GM18511 (cell line): Measurements from ENCODE around the gene PSMB10.
A peak's percentile ranks its signal among the peaks of the same experiment; 100 is the strongest.

ENCODE experiments used
- ATAC-seq: cut with Tn5 transposase; IDR thresholded peaks from one replicate; pipeline ENCODE4 v1.9.1; 2021; ENCODE audit warnings: mild to moderate bottlenecking, moderate library complexity; ENCODE audit not compliant: unreplicated experiment

PSMB10 gene

DNA sequence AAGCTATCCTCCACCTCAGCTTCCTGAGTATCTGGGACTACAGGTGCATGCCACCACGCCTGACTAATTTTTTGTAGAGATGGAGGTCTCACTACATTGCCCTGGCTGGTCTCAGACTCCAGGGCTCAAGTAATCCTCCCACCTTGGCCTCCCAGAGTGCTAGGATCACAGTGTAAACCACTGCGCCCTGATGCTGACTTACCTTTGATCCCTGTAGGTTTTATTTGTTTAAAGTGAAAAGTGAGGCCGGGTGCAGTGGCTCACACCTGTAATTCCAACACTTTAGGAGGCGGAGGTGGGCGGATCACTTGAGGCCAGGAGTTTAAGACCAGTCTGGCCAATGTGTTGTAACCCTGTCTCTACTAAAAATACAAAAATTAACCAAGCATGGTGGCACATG is 34.9 kb downstream of the PSMB10 start:
- ATAC-seq, result no peak

DNA sequence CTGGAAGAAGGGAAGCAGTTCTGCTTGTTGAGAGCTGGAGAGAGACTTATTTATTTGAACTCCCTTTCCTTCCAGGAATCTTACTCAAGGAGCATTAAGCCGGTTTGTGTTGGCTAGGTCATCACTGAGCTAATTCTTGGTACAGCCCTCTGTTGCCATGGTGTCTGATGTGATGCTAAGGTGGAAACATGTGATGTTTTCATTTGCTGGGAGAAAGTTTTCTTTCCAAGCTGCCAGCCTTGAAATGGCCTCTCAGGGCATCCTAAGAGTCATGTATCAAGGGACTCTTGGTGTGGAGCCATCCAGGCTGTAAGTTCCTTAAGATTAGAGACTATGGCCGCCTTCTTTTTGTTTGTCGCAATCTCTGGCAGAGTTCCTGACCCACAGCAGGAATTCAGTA is 39.4 kb downstream of the PSMB10 start:
- no peak for ATAC-seq

DNA sequence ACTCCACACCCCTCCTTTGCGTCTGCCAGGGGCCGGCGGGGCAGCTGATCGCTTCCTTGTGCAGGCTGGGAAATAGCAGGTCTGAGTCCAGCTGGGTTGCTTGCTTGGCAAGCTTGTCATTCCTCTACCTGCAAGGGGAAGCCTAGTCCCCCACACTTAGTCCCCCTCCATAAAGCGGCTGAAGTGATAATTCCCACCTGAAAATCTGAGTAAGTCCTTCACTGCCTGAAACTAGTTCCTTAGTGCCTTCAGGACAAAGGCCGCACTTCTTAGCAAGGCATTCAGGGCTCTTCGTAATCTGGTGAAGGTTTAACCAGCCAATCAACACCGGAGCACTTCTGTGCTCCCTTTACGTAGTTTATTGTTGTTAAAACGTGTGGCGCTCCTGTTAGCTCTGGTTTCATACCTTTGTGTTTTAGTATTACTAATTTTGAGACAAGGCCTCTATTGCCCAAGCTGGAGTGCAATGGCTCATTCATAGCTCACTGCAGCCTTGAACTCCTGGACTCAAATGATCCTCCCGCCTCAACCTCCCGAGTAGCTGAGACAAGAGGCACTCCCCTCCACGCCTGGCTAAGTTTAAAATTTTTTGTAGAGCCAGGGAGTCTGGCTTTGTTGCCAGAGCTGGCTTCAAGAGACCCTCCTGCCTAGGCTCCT is 42.8 kb downstream of the PSMB10 start:
- no peak for ATAC-seq

DNA sequence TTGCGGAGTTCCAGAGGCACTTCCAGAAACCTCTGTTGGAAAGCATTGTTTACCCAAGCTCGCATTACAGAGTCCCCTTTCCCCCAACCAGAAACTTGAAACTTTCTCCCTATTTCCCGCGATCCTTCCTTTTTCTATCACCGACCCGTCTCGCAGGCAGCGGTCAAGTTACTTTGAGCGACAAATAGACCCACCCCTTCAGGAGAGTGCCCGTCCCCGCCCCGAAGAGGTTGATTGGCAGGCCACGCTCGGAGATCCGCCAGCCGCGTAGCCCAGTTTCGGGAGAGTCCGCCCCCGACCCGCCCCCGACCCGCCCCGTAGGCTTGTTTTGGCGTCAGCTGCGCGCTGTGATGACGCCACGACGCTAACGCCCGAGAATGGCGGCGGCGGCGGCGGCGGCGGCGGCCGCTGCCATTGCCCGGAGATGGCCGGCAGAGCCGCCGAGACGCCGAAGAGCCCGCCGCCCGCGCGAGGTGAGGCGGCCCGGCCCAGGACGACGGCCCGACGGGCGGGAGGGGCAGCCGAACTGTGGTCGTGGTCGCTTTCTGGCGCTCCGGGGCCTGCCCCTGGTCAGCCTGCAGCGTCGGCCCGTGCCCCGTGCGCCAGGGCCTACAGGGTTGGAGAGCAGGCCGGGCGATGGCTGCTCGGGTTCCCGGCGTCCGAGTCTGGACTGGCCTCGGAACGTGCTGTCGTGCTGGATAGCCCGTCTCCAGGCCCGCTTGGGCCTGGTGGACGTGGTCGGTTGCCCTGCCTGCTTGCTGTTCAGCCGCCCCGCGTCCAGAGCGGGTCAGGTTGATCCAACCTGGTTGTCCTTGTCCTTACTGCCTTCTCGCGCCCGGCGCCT is 43.5 kb downstream of the PSMB10 start, which contains the start of gene PSKH1:
Gene PSKH1, plus strand, starts transcription at position 356 of the 844 bp plus-strand sequence. CDS start 15,496 bp downstream, outside the sequence.
- ATAC-seq, result peak; percentile 97

DNA sequence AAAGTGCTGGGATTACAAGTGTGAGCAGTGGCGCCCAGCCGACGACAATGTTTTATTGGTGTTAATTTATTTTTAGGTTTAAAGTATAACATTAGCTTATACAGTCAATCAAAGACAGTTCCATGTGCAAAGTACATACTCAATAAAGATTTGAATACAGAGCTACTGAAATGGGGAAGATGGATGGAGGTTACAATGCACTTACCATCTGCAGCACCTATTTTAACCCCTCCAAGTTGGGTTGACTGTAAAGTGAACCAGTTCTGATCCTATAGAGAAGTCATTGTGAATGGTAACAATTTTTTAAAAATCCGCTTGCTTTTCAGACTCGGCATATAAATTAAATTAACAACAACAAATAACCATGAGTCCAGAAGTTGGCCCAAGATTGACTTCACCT is 44.3 kb downstream of the PSMB10 start:
- no peak for ATAC-seq

DNA sequence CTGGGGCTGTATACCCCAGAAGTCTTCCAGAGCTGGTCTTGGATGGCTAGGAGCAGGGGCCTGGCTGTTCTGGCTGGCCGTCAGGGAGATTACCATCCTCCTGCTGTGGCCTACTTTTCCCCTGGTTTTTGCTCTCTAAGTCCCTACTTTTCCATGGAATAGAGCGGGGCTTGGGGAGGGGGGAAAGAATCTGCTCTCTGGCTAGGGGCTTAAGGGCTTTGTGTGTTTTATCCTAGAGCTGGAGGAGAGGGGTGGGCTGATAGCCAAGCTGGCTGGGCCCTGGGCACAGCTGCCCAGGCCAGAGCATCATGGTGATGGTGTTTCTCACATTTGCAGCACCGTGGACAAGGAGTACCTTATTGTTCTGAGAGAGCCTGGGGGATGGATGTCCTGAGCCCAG is 48.3 kb downstream of the PSMB10 start:
- ATAC-seq, result no peak

DNA sequence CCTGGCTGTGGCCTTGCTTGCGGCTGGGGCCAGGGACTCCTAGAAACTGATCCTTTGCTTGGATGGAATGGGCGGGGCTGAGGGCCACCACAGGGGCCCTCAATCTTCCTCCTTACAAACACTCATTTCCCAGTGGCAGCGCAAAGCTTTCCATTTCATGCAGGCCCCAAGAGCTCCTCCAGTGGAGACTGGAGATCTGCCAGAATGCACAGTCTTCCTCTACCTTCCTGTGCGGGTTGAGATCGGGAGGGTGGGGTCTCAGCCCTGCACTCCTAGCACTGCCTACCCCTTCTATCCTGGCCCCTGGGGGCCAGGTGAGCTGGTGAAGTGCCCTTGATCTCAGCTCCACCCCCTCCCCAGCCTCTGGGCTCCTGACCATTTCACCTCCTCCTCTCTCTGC is 50.3 kb downstream of the PSMB10 start:
- no peak for ATAC-seq

DNA sequence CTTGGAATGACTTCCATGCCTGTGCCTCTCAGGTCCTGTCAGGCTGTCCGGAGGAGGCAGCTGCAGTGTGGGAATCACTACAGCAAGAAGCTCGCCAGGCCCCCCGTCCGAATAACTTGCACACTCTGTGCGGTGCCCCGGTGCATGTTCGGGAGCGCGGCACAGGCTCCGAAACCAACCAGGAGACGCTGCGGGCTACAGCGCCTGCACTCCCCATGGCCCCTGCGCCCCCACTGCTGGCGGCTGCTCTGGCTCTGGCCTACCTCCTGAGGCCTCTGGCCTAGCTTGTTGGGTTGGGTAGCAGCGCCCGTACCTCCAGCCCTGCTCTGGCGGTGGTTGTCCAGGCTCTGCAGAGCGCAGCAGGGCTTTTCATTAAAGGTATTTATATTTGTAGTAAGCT is 50.7 kb downstream of the PSMB10 start:
- ATAC-seq, result no peak

GRCh38 chr16:67885545-67885944 is 51.1 kb downstream of the PSMB10 start:
- no peak for ATAC-seq

- no peak for ATAC-seq
Observed at GRCh38 chr16:67884684-67885083, 52.0 kb downstream of the PSMB10 start, which contains the start of gene NRN1L. TSS of gene NRN1L (plus strand) at chr16:67884885. CDS start at chr16:67884904, 19 bp downstream.
